Mononuclear cell (primary cell): ENCODE data around the gene JKAMP. TPM values are rescaled to one million over a fixed set of nuclear protein-coding genes. Genes with fewer than 3 reads are reported as not detected.
A peak's percentile ranks its signal among the peaks of the same experiment; 100 is the strongest.
"Not testable (repeated sequence)": the region's sequence is repeated elsewhere in the genome, so short reads cannot be mapped to it uniquely, and the experiment has no call there.

Source experiments
- H3K27me3 ChIP-seq: 2 replicates; pipeline ENCODE4 v1.6.0; 2011; ENCODE audit warnings: low read length, control low read depth; ENCODE audit not compliant: insufficient read depth
- H3K4me1 ChIP-seq: 2 replicates; pipeline ENCODE4 v1.5.1; 2011; ENCODE audit warnings: mild to moderate bottlenecking, low read length, control low read depth; ENCODE audit not compliant: insufficient read depth
- H3K4me3 ChIP-seq: 2 replicates; pipeline ENCODE4 v1.5.1; 2011; ENCODE audit warnings: mild to moderate bottlenecking, low read length, moderate library complexity
- H3K9me3 ChIP-seq: 2 replicates; pipeline ENCODE4 v1.5.1; 2011; ENCODE audit warnings: low read depth, mild to moderate bottlenecking, control low read depth, low read length
- total RNA-seq: library from RNA; depleted of rRNA; stranded (reverse); fragments of >200 nt; gene quantifications from one replicate; pipeline ENCODE4 v1.2.3, GENCODE V29; 2012

Gene JKAMP
- total RNA-seq = 41.5 TPM

GRCh38 chr14:59483819-59484638 lies at the start of gene JKAMP, which contains the start of gene L3HYPDH:
JKAMP (plus strand) TSS chr14:59484517; CDS start chr14:59484590, 73 bp downstream.
L3HYPDH (minus strand) TSS chr14:59484408; CDS start chr14:59484316, 92 bp downstream.
- peak within 1 kb of the TSS; percentile 97 for H3K4me3 ChIP-seq
- H3K9me3 ChIP-seq = no peaks in the 10 kb centered on the region
- H3K4me1 ChIP-seq = peaks cover 48% of the 10 kb centered on the region
- H3K27me3 ChIP-seq = no peaks in the 10 kb centered on the region

GRCh38 chr14:59435101-59435500 lies 49.2 kb upstream of the JKAMP start:
- no peak overlapping the region for H3K4me3 ChIP-seq
- peaks cover 4% of the 10 kb centered on the region for H3K4me1 ChIP-seq
- no peaks in the 10 kb centered on the region for H3K9me3 ChIP-seq

GRCh38 chr14:59435987-59436386 lies 48.3 kb upstream of the JKAMP start:
- Histone ChIP-seq H3K4me3 (no peak overlapping the region), H3K9me3 (no peaks in the 10 kb centered on the region), H3K27me3 (no peaks in the 10 kb centered on the region), H3K4me1 (peaks cover 4% of the 10 kb centered on the region)

More at GRCh38 chr14:59435101-59435500, 49.2 kb upstream of the JKAMP start:
- no peaks in the 10 kb centered on the region for H3K27me3 ChIP-seq

- no peaks in the 10 kb centered on the region for H3K27me3 ChIP-seq
- H3K4me3 ChIP-seq = no peak overlapping the region
- no peaks in the 10 kb centered on the region for H3K9me3 ChIP-seq
- peaks cover 4% of the 10 kb centered on the region for H3K4me1 ChIP-seq
Observed at GRCh38 chr14:59438195-59438647, 46.1 kb upstream of the JKAMP start.

GRCh38 chr14:59439256-59439965 lies 44.9 kb upstream of the JKAMP start:
- no peaks in the 10 kb centered on the region for H3K27me3 ChIP-seq
- no peak overlapping the region for H3K4me3 ChIP-seq
- H3K4me1 ChIP-seq = peaks cover 4% of the 10 kb centered on the region

GRCh38 chr14:59448673-59449072 lies 35.6 kb upstream of the JKAMP start:
- H3K9me3 ChIP-seq, H3K4me1 ChIP-seq, H3K27me3 ChIP-seq, H3K4me3 ChIP-seq: not testable (repeated sequence)

More at GRCh38 chr14:59439256-59439965, 44.9 kb upstream of the JKAMP start:
- no peaks in the 10 kb centered on the region for H3K9me3 ChIP-seq

GRCh38 chr14:59450716-59451115 lies 33.6 kb upstream of the JKAMP start:
- H3K4me3 ChIP-seq = no peak overlapping the region
- H3K27me3 ChIP-seq = no peaks in the 10 kb centered on the region
- H3K4me1 ChIP-seq = no peaks in the 10 kb centered on the region
- H3K9me3 ChIP-seq = no peaks in the 10 kb centered on the region

- H3K9me3 ChIP-seq = no peaks in the 10 kb centered on the region
- H3K4me1 ChIP-seq = no peaks in the 10 kb centered on the region
- H3K27me3 ChIP-seq = no peaks in the 10 kb centered on the region
- no peak overlapping the region for H3K4me3 ChIP-seq
Observed at GRCh38 chr14:59451849-59452248, 32.5 kb upstream of the JKAMP start.

GRCh38 chr14:59454139-59454538 lies 30.2 kb upstream of the JKAMP start:
- Histone ChIP-seq H3K4me3 (no peak overlapping the region), H3K4me1 (no peaks in the 10 kb centered on the region), H3K27me3 (no peaks in the 10 kb centered on the region), H3K9me3 (no peaks in the 10 kb centered on the region)

GRCh38 chr14:59455411-59455810 lies 28.9 kb upstream of the JKAMP start:
- Histone ChIP-seq H3K27me3 (no peaks in the 10 kb centered on the region), H3K9me3 (no peaks in the 10 kb centered on the region), H3K4me3 (no peak overlapping the region), H3K4me1 (no peaks in the 10 kb centered on the region)

- H3K4me3 ChIP-seq = no peak overlapping the region
- H3K9me3 ChIP-seq = no peaks in the 10 kb centered on the region
- peaks cover under 1% of the 10 kb centered on the region for H3K4me1 ChIP-seq
- H3K27me3 ChIP-seq = peaks cover 8% of the 10 kb centered on the region
Observed at GRCh38 chr14:59458486-59458885, 25.8 kb upstream of the JKAMP start.

- H3K4me3 ChIP-seq = no peak overlapping the region
- H3K9me3 ChIP-seq = no peaks in the 10 kb centered on the region
- peaks cover 15% of the 10 kb centered on the region for H3K27me3 ChIP-seq
- peaks cover 15% of the 10 kb centered on the region for H3K4me1 ChIP-seq
Observed at GRCh38 chr14:59460378-59460777, 23.9 kb upstream of the JKAMP start.

GRCh38 chr14:59461891-59462290 lies 22.4 kb upstream of the JKAMP start:
- peaks cover 17% of the 10 kb centered on the region for H3K4me1 ChIP-seq
- no peaks in the 10 kb centered on the region for H3K9me3 ChIP-seq
- H3K4me3 ChIP-seq = no peak overlapping the region
- peaks cover 24% of the 10 kb centered on the region for H3K27me3 ChIP-seq

- Histone ChIP-seq H3K27me3 (peaks cover 24% of the 10 kb centered on the region), H3K9me3 (no peaks in the 10 kb centered on the region), H3K4me3 (peak overlapping the region; percentile 35), H3K4me1 (peaks cover 17% of the 10 kb centered on the region)
Observed at GRCh38 chr14:59463787-59464485, 20.4 kb upstream of the JKAMP start.
